GM12891 (cell line): Measurements from ENCODE around the gene AMDHD1.

Source experiments
- POLR2A ChIP-seq: IDR thresholded peaks from 2 replicates; pipeline ENCODE4 v1.6.1; 2011; ENCODE audit warnings: low read depth, low read length, control low read depth
- POLR2AphosphoS5 ChIP-seq: IDR thresholded peaks from 2 replicates; pipeline ENCODE4 v1.6.1; 2011; ENCODE audit warnings: low read depth, low read length, control low read depth

DNA sequence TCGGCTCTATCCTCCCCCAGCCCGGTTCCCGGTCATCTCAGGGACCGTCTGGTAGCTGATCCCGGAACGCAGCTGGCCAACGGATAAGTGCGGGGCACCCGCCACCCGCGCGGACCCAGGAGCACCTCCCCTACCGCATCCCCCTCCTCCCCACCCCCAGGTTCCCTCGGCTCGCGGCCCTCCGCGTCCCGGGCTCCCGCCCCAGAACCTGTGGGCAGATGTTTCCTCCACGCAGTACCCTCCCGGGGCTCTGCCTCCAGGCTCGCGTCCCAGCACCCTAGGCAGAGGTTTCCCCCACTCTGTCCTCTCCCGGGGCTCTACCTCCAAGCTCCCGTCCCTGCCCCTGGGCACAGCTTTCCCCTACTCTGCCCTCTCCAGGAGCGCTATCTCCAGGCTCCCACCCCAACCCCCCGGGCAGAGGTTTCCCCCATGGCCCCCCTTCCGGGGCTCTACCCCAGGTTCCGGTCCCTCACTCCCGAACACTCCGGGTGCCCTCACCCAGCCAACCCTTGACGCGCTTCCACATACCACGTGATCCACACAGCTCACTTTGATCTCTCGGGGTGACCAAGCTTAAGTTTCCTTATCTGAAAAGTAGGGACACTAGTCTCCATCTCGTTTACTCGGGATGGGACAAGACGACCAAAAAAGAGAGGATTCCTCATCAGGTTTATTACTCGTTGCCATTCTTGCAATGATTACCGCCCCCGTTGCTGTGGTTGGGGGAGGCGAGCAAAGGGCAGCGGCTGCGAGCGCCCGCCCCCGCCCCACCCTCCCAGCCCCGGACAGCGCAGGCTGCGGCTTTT lies 404 bp upstream of the AMDHD1 start, which contains the start of gene CCDC38:
- peak; percentile 60 for TF ChIP-seq POLR2A
- TF ChIP-seq POLR2AphosphoS5: no peak
